ENCODE results near the gene NACC2.

The NACC2 gene

DNA sequence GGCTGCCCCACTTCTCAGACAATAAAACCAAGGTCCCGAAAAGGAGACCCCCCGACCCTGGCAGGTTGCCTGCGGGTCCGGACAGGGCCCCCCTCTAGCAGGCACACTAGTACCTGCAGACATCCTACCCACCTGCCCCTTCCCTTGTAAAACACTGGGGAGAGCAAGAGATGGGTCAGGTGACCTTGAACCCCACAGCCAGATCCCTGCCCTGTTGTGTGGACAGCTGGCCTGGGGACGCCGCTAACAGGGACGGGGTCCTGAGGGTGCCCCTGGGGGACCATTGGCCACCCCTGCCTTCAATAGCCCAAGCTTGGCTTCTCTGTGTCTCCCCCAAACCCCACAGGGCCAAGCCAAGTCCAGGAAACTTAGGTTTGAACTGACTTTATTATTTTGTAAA is 88.9 kb downstream of the NACC2 start:
- no peak for TF ChIP-seq EZH2phosphoT487 (IDR thresholded peaks at IDR 0.05; ENCODE audit: borderline replicate concordance, low read length)
- TF ChIP-seq, protein P1, sequence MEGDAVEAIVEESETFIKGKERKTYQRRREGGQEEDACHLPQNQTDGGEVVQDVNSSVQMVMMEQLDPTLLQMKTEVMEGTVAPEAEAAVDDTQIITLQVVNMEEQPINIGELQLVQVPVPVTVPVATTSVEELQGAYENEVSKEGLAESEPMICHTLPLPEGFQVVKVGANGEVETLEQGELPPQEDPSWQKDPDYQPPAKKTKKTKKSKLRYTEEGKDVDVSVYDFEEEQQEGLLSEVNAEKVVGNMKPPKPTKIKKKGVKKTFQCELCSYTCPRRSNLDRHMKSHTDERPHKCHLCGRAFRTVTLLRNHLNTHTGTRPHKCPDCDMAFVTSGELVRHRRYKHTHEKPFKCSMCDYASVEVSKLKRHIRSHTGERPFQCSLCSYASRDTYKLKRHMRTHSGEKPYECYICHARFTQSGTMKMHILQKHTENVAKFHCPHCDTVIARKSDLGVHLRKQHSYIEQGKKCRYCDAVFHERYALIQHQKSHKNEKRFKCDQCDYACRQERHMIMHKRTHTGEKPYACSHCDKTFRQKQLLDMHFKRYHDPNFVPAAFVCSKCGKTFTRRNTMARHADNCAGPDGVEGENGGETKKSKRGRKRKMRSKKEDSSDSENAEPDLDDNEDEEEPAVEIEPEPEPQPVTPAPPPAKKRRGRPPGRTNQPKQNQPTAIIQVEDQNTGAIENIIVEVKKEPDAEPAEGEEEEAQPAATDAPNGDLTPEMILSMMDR (IDR thresholded peaks at IDR 0.05; ENCODE audit: low read depth, low read length, poor library complexity, severe bottlenecking), result no peak
- H3K9me2 ChIP-seq (replicated peaks; ENCODE audit: control insufficient read depth, low read length), result no peaks in the 10 kb centered on the region
- no peak overlapping the region for H3K4me2 ChIP-seq (ENCODE audit: low read length)
- H3K36me3 ChIP-seq (ENCODE audit: control insufficient read depth, low read length), result no peaks in the 10 kb centered on the region
- no peaks in the 10 kb centered on the region for H3K9me3 ChIP-seq (ENCODE audit: control insufficient read depth, insufficient read depth, low read length)
- H3F3A ChIP-seq (ENCODE audit: control insufficient read depth, insufficient read depth), result no peaks in the 10 kb centered on the region
- no peaks in the 10 kb centered on the region for H3K79me2 ChIP-seq (ENCODE audit: control insufficient read depth, low read length)
- no peak overlapping the region for H3K27ac ChIP-seq (ENCODE audit: low read depth, low read length)
- H3K4me3 ChIP-seq (ENCODE audit: low read length), result no peak overlapping the region
- no peaks in the 10 kb centered on the region for H3K4me1 ChIP-seq (ENCODE audit: control insufficient read depth, low read length)
- no peaks in the 10 kb centered on the region for H4K20me1 ChIP-seq (ENCODE audit: control insufficient read depth, insufficient read depth, low read depth, low read length)
- no peaks in the 10 kb centered on the region for H3K27me3 ChIP-seq (ENCODE audit: control insufficient read depth, low read length)

DNA sequence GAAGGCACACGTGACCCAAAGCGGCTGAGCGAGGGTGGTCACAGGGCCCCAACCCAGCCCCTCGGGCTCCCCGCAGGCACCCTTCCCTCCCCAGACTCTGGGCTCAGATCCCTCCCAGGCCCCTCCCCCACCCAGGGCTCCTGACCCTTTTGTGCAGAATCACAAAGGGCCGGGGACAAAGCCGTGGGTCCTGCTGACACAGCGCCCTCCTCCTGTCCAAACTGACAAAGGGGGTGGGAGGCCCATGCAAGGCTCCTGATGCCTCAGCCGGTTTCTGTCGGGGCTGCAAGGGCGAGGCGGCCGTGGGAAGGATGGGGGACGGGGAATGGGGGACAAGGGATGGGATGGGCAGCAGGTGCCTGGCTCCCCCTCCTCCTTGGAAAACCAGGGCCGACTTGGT is 90.4 kb downstream of the NACC2 start:
- H3K4me3 ChIP-seq (ENCODE audit: low read length), result no peak overlapping the region

DNA sequence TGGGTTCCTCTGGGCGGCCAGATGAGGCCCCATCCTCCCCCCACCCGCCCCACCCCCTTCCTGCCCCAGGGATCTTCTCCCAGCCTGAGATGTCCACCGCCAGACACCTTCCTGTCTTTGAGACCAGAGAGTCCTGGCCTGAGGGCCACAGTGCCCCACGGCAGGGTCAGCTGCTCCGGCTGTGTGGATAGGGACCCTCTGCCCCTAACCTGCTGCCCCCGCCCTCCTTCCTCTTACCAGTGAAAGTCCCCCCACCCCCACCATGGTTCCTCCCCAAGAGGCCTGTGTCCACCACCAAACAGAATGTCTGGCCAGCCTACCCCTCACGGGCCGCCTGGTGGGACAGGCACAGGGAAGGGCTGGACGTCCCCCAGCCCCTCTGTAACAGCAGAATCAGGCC is 90.9 kb downstream of the NACC2 start:
- Histone ChIP-seq H3K4me3 (ENCODE audit: low read length) (no peak overlapping the region), H3K27ac (ENCODE audit: low read depth, low read length) (no peak overlapping the region), H3K4me2 (ENCODE audit: low read length) (no peak overlapping the region), H3K36me3 (ENCODE audit: control insufficient read depth, low read length) (no peaks in the 10 kb centered on the region), H3K4me1 (ENCODE audit: control insufficient read depth, low read length) (no peaks in the 10 kb centered on the region), H3K79me2 (ENCODE audit: control insufficient read depth, low read length) (no peaks in the 10 kb centered on the region), H3K9me3 (ENCODE audit: control insufficient read depth, insufficient read depth, low read length) (no peaks in the 10 kb centered on the region), H3F3A (ENCODE audit: control insufficient read depth, insufficient read depth) (no peaks in the 10 kb centered on the region), H4K20me1 (ENCODE audit: control insufficient read depth, insufficient read depth, low read depth, low read length) (no peaks in the 10 kb centered on the region), H3K9me2 (replicated peaks; ENCODE audit: control insufficient read depth, low read length) (no peaks in the 10 kb centered on the region), H3K27me3 (ENCODE audit: control insufficient read depth, low read length) (no peaks in the 10 kb centered on the region)
- no peak for TF ChIP-seq EZH2phosphoT487 (IDR thresholded peaks at IDR 0.05; ENCODE audit: borderline replicate concordance, low read length)
- TF ChIP-seq, protein P1 (IDR thresholded peaks at IDR 0.05; ENCODE audit: low read depth, low read length, poor library complexity, severe bottlenecking), result no peak

More for the DNA sequence above, 90.4 kb downstream of the NACC2 start:
- H3F3A ChIP-seq (ENCODE audit: control insufficient read depth, insufficient read depth), result no peaks in the 10 kb centered on the region
- no peaks in the 10 kb centered on the region for H4K20me1 ChIP-seq (ENCODE audit: control insufficient read depth, insufficient read depth, low read depth, low read length)
- TF ChIP-seq, protein P1 (IDR thresholded peaks at IDR 0.05; ENCODE audit: low read depth, low read length, poor library complexity, severe bottlenecking), result no peak
- no peak overlapping the region for H3K27ac ChIP-seq (ENCODE audit: low read depth, low read length)
- no peaks in the 10 kb centered on the region for H3K27me3 ChIP-seq (ENCODE audit: control insufficient read depth, low read length)
- no peaks in the 10 kb centered on the region for H3K79me2 ChIP-seq (ENCODE audit: control insufficient read depth, low read length)
- no peak overlapping the region for H3K4me2 ChIP-seq (ENCODE audit: low read length)
- no peaks in the 10 kb centered on the region for H3K36me3 ChIP-seq (ENCODE audit: control insufficient read depth, low read length)
- H3K9me3 ChIP-seq (ENCODE audit: control insufficient read depth, insufficient read depth, low read length), result no peaks in the 10 kb centered on the region
- H3K9me2 ChIP-seq (replicated peaks; ENCODE audit: control insufficient read depth, low read length), result no peaks in the 10 kb centered on the region
- H3K4me1 ChIP-seq (ENCODE audit: control insufficient read depth, low read length), result no peaks in the 10 kb centered on the region

Data from DOHH2 (cell line).